GM10266 (cell line): Measurements from ENCODE around the gene AKAP13.

Experiments used
- DNase-seq: peaks from one replicate; pipeline ENCODE4 v3.0.0; 2012; ENCODE audit errors: extremely low spot score
- CTCF ChIP-seq: IDR thresholded peaks from 2 replicates; pipeline ENCODE4 v1.5.1; 2012; ENCODE audit warnings: mild to moderate bottlenecking, low read depth; ENCODE audit not compliant: control insufficient read depth, insufficient read depth; ENCODE audit errors: missing control alignments

AKAP13 gene

GRCh38 chr15:85503151-85503799, 122.9 kb downstream of the AKAP13 start:
- DNase-seq, result no peak
- TF ChIP-seq CTCF, result no peak

- peak; percentile 23 for DNase-seq
- peak; percentile 46 for TF ChIP-seq CTCF
These were observed 124.6 kb downstream of the AKAP13 start for GRCh38 chr15:85504749-85505676.

GRCh38 chr15:85507114-85507513, 126.7 kb downstream of the AKAP13 start:
- DNase-seq, result no peak
- TF ChIP-seq CTCF, result no peak

GRCh38 chr15:85509973-85510372, 129.6 kb downstream of the AKAP13 start:
- DNase-seq, result no peak
- TF ChIP-seq CTCF, result no peak

- DNase-seq, result no peak
- TF ChIP-seq CTCF, result no peak
These were observed 134.0 kb downstream of the AKAP13 start for GRCh38 chr15:85514413-85514812.

- no peak for TF ChIP-seq CTCF
- DNase-seq, result no peak
These were observed 134.8 kb downstream of the AKAP13 start for GRCh38 chr15:85515212-85515611.

GRCh38 chr15:85517086-85517485, 136.7 kb downstream of the AKAP13 start:
- TF ChIP-seq CTCF, result no peak
- DNase-seq, result no peak
